ENCODE data around the gene CXCL12. TPM values are rescaled to one million over a fixed set of nuclear protein-coding genes. Genes with fewer than 3 reads are reported as not detected.

Gene CXCL12
- total RNA-seq, 1 experiment from 2014 or later, result 0.82 TPM

DNA sequence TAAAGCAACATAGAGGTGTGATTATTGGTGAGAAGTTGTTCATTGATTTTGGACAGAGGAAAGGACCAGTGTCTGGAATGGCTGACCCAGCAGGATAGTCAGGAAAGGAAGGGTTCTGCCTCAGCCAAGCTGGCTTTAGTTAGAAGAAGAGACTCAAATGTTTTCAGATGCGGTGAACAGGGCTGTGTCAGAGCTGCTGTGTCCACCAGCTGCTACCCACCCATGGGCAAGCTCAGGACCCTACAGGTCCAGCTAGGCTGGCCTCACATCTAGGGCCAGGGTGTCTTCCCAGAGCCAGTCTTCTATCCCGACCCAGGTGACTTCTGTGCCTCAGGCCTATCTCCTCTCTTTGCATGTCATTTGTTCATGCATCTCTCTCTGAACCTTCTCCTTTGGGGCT, 37.3 kb upstream of the CXCL12 start:
- intact Hi-C loops (cut with micrococcal nuclease; ENCODE audit: unreplicated experiment), result no loop called here
- ATAC-seq (no peak), DNase-seq (ENCODE audit: low read depth, low spot score) (no peak)
- ChIA-PET CTCF (no interaction called here), POLR2A (no interaction called here)
- H3K27me3 ChIP-seq (ENCODE audit: control insufficient read depth, insufficient read depth, low read length), result no peaks in the 10 kb centered on the region
- no peaks in the 10 kb centered on the region for H3K4me1 ChIP-seq (ENCODE audit: control insufficient read depth, insufficient read depth, low read length)
- no peak overlapping the region for H3K4me3 ChIP-seq (ENCODE audit: low read depth in 2 of 2, low read length in 2 of 2)
- in situ Hi-C loops (cut with HindIII; ENCODE audit: low pct_unique_long_range_greater_than_20kb, low sequenced_read_pairs), result no loop called here
- TF ChIP-seq, protein P1, sequence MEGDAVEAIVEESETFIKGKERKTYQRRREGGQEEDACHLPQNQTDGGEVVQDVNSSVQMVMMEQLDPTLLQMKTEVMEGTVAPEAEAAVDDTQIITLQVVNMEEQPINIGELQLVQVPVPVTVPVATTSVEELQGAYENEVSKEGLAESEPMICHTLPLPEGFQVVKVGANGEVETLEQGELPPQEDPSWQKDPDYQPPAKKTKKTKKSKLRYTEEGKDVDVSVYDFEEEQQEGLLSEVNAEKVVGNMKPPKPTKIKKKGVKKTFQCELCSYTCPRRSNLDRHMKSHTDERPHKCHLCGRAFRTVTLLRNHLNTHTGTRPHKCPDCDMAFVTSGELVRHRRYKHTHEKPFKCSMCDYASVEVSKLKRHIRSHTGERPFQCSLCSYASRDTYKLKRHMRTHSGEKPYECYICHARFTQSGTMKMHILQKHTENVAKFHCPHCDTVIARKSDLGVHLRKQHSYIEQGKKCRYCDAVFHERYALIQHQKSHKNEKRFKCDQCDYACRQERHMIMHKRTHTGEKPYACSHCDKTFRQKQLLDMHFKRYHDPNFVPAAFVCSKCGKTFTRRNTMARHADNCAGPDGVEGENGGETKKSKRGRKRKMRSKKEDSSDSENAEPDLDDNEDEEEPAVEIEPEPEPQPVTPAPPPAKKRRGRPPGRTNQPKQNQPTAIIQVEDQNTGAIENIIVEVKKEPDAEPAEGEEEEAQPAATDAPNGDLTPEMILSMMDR (IDR thresholded peaks at IDR 0.05), result no peak
- TF ChIP-seq, protein P2, sequence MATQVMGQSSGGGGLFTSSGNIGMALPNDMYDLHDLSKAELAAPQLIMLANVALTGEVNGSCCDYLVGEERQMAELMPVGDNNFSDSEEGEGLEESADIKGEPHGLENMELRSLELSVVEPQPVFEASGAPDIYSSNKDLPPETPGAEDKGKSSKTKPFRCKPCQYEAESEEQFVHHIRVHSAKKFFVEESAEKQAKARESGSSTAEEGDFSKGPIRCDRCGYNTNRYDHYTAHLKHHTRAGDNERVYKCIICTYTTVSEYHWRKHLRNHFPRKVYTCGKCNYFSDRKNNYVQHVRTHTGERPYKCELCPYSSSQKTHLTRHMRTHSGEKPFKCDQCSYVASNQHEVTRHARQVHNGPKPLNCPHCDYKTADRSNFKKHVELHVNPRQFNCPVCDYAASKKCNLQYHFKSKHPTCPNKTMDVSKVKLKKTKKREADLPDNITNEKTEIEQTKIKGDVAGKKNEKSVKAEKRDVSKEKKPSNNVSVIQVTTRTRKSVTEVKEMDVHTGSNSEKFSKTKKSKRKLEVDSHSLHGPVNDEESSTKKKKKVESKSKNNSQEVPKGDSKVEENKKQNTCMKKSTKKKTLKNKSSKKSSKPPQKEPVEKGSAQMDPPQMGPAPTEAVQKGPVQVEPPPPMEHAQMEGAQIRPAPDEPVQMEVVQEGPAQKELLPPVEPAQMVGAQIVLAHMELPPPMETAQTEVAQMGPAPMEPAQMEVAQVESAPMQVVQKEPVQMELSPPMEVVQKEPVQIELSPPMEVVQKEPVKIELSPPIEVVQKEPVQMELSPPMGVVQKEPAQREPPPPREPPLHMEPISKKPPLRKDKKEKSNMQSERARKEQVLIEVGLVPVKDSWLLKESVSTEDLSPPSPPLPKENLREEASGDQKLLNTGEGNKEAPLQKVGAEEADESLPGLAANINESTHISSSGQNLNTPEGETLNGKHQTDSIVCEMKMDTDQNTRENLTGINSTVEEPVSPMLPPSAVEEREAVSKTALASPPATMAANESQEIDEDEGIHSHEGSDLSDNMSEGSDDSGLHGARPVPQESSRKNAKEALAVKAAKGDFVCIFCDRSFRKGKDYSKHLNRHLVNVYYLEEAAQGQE (IDR thresholded peaks at IDR 0.05; ENCODE audit: insufficient read depth in 1 of 2, low read depth in 2 of 2, low read length in 1 of 2), result no peak
- TF ChIP-seq SIN3A (IDR thresholded peaks at IDR 0.05; ENCODE audit: borderline replicate concordance, insufficient read depth, low read depth, low read length), result no peak
- no peak for TF ChIP-seq POLR2AphosphoS5 (IDR thresholded peaks at IDR 0.05; ENCODE audit: low read depth, low read length)
- TF ChIP-seq TCF7L2 (IDR thresholded peaks at IDR 0.05; ENCODE audit: low read depth, low read length), result no peak
- H3K27ac ChIP-seq (ENCODE audit: low read length), result no peak overlapping the region
- H3K36me3 ChIP-seq (ENCODE audit: control insufficient read depth, insufficient read depth, low read length), result no peaks in the 10 kb centered on the region
- BruUV-seq (replicated peaks), result no TSS peak
- no peaks in the 10 kb centered on the region for H3K9me3 ChIP-seq (ENCODE audit: control insufficient read depth, insufficient read depth, low read depth, low read length)

DNA sequence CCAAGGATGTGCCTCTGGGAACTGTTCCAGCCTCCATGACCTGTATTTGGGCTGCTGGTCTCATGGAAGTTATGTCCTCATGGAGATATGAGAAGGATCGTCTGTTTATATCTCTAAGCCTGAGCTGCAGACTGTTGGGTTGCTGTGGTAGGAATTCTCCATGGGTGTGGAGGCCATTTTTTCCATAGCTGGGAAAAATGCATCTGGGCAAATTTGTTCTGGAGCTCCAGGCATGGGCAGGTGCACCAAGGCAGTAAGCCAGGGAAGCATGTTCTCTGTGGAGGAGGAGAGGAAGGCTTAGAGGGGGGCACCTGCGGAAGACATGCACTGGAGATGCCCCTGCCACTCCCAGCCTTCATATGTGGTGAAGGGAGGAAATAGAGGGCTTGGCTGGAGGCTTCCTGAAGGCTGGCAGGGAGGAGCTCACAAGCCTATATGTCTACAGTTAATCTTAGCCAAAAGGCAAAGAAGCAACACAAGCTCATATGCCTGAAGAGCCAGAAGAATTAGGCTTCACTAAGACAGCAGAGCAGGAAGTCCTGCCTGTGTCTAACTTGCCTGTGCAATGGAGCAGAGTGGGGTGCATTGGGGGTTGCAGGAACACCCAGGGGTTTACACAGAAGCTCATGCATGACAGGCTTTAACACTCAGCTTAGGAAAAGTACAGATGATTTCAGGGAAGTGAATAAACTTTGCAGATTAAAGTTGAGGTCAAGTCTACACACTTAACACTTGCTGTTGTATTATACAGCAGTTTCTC, 35.1 kb upstream of the CXCL12 start:
- DNase-seq (ENCODE audit: low read depth, low spot score) (no peak), ATAC-seq (no peak)
- CTCF ChIA-PET, result no interaction called here
- no peaks in the 10 kb centered on the region for H3K36me3 ChIP-seq (ENCODE audit: control insufficient read depth, insufficient read depth, low read length)
- no peak overlapping the region for H3K27ac ChIP-seq (ENCODE audit: low read length)
- BruUV-seq (replicated peaks), result no TSS peak
- in situ Hi-C loops (cut with HindIII; ENCODE audit: low pct_unique_long_range_greater_than_20kb, low sequenced_read_pairs) (no loop called here), intact Hi-C loops (cut with micrococcal nuclease; ENCODE audit: unreplicated experiment) (no loop called here)
- POLR2A ChIA-PET, result no interaction called here
- H3K4me3 ChIP-seq (ENCODE audit: low read depth in 2 of 2, low read length in 2 of 2), result no peak overlapping the region
- H3K9me3 ChIP-seq (ENCODE audit: control insufficient read depth, insufficient read depth, low read depth, low read length), result no peaks in the 10 kb centered on the region
- TF ChIP-seq POLR2AphosphoS5 (IDR thresholded peaks at IDR 0.05; ENCODE audit: low read depth, low read length) (no peak), TCF7L2 (IDR thresholded peaks at IDR 0.05; ENCODE audit: low read depth, low read length) (no peak), SIN3A (IDR thresholded peaks at IDR 0.05; ENCODE audit: borderline replicate concordance, insufficient read depth, low read depth, low read length) (no peak)
- TF ChIP-seq, protein P1 (IDR thresholded peaks at IDR 0.05), result no peak
- TF ChIP-seq, protein P2 (IDR thresholded peaks at IDR 0.05; ENCODE audit: insufficient read depth in 1 of 2, low read depth in 2 of 2, low read length in 1 of 2), result no peak
- H3K27me3 ChIP-seq (ENCODE audit: control insufficient read depth, insufficient read depth, low read length), result no peaks in the 10 kb centered on the region; the same call in 1 of the 2 replicates
- H3K4me1 ChIP-seq (ENCODE audit: control insufficient read depth, insufficient read depth, low read length), result no peaks in the 10 kb centered on the region
